ENCODE measurements around the gene CDC16.

GRCh38 chr13:114314074-114314912 is 79.6 kb downstream of the CDC16 start, which contains the start of gene CHAMP1:
- TF ChIP-seq, protein P1, sequence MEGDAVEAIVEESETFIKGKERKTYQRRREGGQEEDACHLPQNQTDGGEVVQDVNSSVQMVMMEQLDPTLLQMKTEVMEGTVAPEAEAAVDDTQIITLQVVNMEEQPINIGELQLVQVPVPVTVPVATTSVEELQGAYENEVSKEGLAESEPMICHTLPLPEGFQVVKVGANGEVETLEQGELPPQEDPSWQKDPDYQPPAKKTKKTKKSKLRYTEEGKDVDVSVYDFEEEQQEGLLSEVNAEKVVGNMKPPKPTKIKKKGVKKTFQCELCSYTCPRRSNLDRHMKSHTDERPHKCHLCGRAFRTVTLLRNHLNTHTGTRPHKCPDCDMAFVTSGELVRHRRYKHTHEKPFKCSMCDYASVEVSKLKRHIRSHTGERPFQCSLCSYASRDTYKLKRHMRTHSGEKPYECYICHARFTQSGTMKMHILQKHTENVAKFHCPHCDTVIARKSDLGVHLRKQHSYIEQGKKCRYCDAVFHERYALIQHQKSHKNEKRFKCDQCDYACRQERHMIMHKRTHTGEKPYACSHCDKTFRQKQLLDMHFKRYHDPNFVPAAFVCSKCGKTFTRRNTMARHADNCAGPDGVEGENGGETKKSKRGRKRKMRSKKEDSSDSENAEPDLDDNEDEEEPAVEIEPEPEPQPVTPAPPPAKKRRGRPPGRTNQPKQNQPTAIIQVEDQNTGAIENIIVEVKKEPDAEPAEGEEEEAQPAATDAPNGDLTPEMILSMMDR (conservative IDR thresholded peaks at IDR 0.05; ENCODE audit: low read length): no peak
- no peak for TF ChIP-seq EZH2phosphoT487 (IDR thresholded peaks at IDR 0.05; ENCODE audit: borderline replicate concordance, low read depth, low read length)
